GM19438 (cell line): Measurements from ENCODE around the gene KCNS3.

Experiments
- ATAC-seq: cut with Tn5 transposase; IDR thresholded peaks from one replicate; pipeline ENCODE4 v1.9.1; 2021; ENCODE audit warnings: low read depth; ENCODE audit not compliant: unreplicated experiment

KCNS3 gene

GRCh38 chr2:17981936-17982335 is 103.5 kb downstream of the KCNS3 start:
- ATAC-seq: no peak
